Measurements from ENCODE around the gene GLRX5. TPM values are rescaled to one million over a fixed set of nuclear protein-coding genes. Genes with fewer than 3 reads are reported as not detected.
A peak's percentile ranks its signal among the peaks of the same experiment; 100 is the strongest.

Gene GLRX5
- total RNA-seq, 2 donors from 2014 or later: 35.5 to 36.1 TPM

DNA sequence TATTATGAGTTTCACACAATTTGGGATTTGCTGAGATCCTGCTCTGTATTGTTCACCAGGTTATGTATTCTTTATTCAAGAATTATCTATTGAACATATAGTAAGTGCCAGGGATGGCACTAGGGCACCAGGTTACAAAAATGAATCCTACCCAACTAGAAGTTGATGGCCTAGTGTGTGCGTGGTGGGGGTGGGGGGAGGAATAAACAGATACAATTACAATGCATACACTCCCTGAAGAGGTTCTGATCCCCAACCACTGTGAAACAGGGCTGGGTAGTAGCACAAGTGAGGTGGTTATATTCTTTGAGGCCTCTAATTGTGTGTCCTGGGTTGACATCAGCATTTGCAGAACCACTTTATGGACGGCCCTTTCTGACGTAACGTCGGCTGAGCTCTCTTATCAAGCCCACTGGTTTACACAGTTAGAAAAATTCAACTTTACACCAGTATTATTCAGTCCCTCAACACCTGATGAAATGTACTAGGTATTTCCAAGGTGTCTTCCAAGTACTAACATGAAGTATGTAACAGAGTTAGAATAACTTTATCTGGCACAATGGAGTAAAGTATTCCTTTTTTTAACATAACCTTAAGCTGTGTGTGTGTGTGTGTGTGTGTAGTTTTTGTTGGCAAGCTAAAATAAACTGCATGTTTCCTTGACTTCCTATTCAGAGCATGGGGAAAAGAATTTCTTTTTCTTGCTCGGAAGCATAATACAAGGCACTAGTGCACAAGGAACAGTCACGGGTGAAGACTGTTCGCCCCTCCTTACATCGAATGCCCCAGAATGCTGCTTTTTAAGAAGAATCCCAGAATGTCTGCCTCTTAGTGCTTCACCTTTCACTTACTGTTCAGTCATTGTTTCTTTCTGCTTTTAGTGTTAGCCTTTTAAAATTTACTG lies 8.1 kb upstream of the GLRX5 start:
- peaks cover 57 to 74% of the 10 kb centered on the region in 2 donors for H3K4me1 Mint-ChIP-seq (ENCODE audit: low read depth in 2 of 2)
- H3K4me3 Mint-ChIP-seq: peak overlapping the region; percentile 62
- H3K9me3 Mint-ChIP-seq: no peaks in the 10 kb centered on the region

DNA sequence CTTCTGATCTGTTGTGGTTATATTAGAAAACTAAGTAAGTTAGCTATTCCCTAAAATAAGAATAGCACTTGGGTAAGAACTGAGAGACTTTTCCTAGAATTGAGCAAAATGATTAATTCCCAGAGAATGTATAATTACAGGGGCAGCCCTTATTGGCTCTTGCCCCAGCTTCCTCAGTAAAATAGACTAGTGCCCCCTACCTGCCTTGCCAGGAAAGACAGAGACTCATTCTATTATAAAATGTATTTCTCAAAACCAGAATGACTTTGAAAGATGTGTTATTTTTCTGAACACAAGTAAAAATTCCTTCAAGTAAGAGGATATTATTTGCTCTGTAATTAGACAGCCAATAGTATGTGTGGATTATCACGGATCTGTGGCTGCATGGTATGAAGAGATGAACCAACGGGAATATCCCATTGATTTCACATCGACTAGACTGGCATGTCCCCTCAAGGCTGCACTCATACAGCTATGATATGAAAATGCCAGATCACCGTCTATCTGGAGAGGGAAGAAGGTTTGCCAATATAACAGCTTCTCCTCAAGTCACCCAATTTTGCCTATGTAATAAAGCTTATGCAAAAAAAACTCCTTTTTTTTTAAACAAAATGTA lies 7.4 kb upstream of the GLRX5 start:
- peaks cover 10% of the 10 kb centered on the region for H3K36me3 Mint-ChIP-seq
- ATAC-seq (peak in 1 of 2 donors; percentile 54), DNase-seq (ENCODE audit: low spot score) (no peak)
- H3K9me3 Mint-ChIP-seq: no peaks in the 10 kb centered on the region
- peaks cover 56 to 74% of the 10 kb centered on the region in 2 donors for H3K4me1 Mint-ChIP-seq (ENCODE audit: low read depth in 2 of 2)
- H3K27me3 Mint-ChIP-seq: no peaks in the 10 kb centered on the region
- H3K4me3 Mint-ChIP-seq: peak overlapping the region; percentile 62
- H3K27ac Mint-ChIP-seq: peak overlapping the region; percentile 66 to 94

More for the DNA sequence above, 8.1 kb upstream of the GLRX5 start:
- Mint-ChIP-seq H3K27me3 (no peaks in the 10 kb centered on the region), H3K36me3 (peaks cover 2% of the 10 kb centered on the region), H3K27ac (peak overlapping the region; percentile 94 to 95)
- DNase-seq (ENCODE audit: low spot score) (no peak), ATAC-seq (no peak)

DNA sequence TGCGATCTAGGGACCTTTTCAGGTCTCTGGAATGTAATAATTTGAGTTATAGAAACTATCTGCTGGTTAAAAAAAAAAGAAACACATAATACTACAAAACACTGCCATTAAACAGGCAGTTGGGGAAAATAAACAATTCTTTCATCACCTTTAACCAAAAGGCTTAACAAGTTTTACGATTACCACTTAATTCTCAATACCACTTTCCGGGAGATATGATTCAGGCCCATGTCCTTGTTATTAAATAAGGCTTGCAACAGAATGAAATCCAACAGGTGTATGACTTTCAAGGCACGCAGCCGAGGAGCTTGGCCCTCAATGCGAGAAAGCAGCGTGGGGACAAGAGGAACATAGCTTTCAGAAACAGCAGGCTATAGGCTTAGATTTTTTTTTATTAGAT lies 5.6 kb upstream of the GLRX5 start:
- H3K4me1 Mint-ChIP-seq (ENCODE audit: low read depth in 2 of 2): peaks cover 47 to 71% of the 10 kb centered on the region in 2 donors
- peak overlapping the region; percentile 26 to 41 for H3K27ac Mint-ChIP-seq
- ATAC-seq (no peak), DNase-seq (ENCODE audit: low spot score) (no peak)
- no peaks in the 10 kb centered on the region for H3K27me3 Mint-ChIP-seq
- H3K9me3 Mint-ChIP-seq: no peaks in the 10 kb centered on the region
- H3K4me3 Mint-ChIP-seq: no peak overlapping the region
- peaks cover 14% of the 10 kb centered on the region for H3K36me3 Mint-ChIP-seq

DNA sequence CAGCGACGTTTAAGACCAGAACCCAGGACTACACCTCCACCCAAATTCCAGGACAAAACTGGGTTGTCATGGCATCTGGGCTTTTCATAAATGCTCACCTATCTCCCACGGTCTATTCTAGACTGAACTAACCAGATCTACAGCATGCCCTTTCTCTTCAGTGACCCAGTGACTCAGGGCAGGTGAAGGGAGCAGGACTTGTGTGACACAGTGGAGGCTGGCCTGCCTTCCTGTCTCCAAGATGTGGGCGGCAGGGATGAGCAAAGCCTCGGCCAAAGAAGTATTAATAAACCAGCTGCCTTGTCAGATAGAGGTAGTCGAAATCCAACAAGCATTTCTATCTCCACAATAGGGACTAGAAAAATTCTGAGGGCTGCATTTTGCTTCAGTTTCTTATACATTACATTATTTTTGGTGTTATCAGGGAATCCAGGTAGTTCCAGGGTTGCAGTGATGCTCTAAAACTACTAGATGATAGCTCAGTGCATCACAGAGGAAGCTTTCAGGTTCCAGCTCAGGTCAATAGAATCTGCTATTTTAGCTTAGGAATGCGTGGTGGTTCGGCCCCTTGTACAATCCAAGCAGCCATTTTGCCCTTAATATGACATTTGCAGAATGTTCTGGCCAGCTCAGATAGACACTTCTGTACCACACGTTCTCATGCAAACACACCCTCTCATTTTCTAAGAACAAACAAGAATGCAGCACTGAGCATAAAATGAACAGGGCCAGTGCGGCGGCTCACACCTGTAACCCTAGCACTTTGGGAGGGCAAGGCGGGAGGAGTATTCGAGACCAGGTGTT lies 4.2 kb upstream of the GLRX5 start:
- DNase-seq (ENCODE audit: low spot score): no peak
- H3K27me3 Mint-ChIP-seq: no peaks in the 10 kb centered on the region
- peak overlapping the region in 1 of 2 donors; percentile 53 for H3K27ac Mint-ChIP-seq
- peaks cover 37 to 61% of the 10 kb centered on the region in 2 donors for H3K4me1 Mint-ChIP-seq (ENCODE audit: low read depth in 2 of 2)
- no peak overlapping the region for H3K4me3 Mint-ChIP-seq
- peaks cover 14% of the 10 kb centered on the region for H3K36me3 Mint-ChIP-seq
- no peaks in the 10 kb centered on the region for H3K9me3 Mint-ChIP-seq
- no peak for ATAC-seq

DNA sequence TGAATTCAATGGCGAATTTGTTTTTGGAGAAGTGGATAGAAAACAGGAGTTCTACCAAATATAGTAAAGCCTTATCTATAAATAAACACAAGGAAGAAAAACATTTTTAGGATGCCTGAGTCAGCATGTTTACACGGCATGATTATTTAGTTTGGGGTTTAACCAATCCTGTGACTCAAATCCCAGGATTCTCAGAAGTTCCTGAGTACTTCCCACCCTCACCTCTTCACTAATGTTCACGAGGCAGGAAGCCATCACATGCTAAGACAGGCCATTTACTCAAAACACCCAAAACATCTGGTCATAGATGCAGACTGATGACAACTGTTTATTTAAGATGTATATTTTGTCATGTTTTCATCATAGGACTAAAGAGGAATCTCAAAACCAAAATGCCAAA lies 3.4 kb upstream of the GLRX5 start:
- ATAC-seq (no peak), DNase-seq (ENCODE audit: low spot score) (no peak)
- Mint-ChIP-seq H3K9me3 (no peaks in the 10 kb centered on the region), H3K4me1 (ENCODE audit: low read depth in 2 of 2) (peaks cover 37 to 61% of the 10 kb centered on the region in 2 donors), H3K27me3 (no peaks in the 10 kb centered on the region), H3K27ac (peak overlapping the region in 1 of 2 donors; percentile 86), H3K4me3 (peak overlapping the region; percentile 94), H3K36me3 (peaks cover 14% of the 10 kb centered on the region)

DNA sequence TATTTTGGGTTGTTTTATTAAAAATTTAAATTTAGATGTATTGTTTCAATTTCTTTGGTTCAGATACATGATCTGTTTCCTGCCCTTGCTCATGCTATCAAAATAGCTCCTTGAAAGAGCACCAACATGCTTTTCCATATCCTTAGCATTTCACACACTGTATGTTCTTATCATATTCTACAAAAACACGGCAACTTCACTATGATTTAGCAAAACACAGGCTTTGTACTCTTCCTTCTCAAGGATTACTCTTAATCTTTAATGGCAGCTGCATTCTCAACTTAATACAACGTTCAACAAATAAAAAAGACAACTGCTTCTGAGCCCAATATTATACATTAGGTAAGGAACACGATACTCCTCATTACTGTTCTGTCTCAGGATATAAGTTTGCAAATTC lies 2.9 kb upstream of the GLRX5 start:
- Mint-ChIP-seq H3K27ac (peak overlapping the region; percentile 55 to 86), H3K36me3 (peaks cover 14% of the 10 kb centered on the region), H3K4me3 (peak overlapping the region; percentile 94), H3K27me3 (no peaks in the 10 kb centered on the region), H3K4me1 (ENCODE audit: low read depth in 2 of 2) (peaks cover 42 to 64% of the 10 kb centered on the region in 2 donors), H3K9me3 (no peaks in the 10 kb centered on the region)
- no peak for DNase-seq (ENCODE audit: low spot score)
- no peak for ATAC-seq

DNA sequence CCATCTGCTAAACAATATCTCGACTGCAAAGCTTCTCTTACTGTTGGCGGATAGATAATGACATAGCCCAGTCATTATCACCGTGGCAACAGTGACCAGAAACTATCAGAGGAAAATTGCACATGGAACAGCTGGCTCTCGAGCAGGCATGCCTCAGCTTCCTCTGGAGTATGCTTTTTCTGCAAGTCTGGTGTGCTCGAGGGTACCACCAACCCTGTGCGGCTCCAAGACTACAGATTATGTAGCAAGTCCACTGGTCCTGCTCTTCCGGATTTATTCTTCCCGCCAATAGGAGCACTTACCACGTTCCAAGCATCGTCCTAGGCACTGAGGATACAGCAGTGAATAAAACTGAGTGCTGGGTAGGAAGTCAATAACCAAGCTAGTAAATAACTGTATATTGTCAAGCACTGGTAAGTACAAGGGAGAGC lies 1.4 kb upstream of the GLRX5 start:
- H3K27me3 Mint-ChIP-seq: no peaks in the 10 kb centered on the region
- peaks cover 45 to 67% of the 10 kb centered on the region in 2 donors for H3K4me1 Mint-ChIP-seq (ENCODE audit: low read depth in 2 of 2)
- H3K36me3 Mint-ChIP-seq: peaks cover 14% of the 10 kb centered on the region

DNA sequence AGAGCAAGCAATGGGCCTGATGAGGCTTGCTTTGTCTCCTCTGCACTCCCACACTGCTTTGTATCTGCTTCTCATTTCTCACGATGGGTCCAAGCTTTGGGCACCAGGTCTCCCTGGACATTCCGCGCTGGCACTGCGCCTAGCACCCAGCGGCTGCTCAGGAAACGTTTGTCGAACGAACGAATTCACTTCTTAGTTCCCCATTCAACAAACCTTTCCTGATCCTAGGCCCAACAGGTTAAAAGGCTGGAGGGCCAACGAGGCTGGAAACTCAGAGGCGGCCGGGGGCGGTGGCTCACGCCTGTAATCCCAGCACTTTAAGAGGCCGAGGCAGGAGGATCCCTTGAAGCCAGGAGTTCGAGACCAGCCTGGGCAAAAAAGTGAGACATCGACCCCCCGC lies 1.0 kb upstream of the GLRX5 start:
- peak overlapping the region; percentile 94 for H3K4me3 Mint-ChIP-seq

More for the DNA sequence above, 1.4 kb upstream of the GLRX5 start:
- no peaks in the 10 kb centered on the region for H3K9me3 Mint-ChIP-seq
- DNase-seq (ENCODE audit: low spot score): no peak
- H3K27ac Mint-ChIP-seq: peak overlapping the region; percentile 86 to 95
- H3K4me3 Mint-ChIP-seq: peak overlapping the region; percentile 94
- no peak for ATAC-seq

DNA sequence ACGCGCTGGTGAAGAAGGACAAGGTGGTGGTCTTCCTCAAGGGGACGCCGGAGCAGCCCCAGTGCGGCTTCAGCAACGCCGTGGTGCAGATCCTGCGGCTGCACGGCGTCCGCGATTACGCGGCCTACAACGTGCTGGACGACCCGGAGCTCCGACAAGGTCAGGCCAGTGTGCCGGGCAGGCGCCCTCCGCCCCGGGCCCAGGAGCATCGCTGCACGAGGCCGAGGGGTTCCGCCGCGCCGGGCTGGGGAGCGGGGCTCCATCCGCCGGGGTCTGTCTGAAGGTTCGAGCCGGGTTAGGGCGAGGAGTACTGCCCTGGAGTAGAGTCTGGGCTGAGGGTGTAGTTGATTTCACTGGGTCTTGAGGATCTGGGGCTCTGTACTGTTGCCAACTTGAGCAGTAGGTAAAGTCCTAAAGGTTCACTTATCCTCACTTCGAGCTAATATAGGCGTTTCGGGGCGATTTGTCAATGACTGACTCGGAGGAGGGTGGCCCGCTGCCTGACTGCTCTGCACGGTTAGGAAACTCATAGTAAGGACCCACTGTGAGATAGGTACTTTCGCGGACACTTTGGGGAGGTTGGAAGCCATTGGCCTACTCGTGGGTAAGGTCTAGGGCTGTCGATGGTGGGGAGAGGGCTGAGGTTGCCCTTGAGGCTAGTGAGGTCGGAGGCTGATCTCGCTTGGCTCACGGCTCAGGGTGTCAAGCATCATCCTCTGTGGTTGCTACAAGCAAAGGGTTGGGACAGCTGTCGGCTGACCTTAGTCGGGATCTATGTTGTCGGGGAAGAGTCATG lies 574 bp downstream of the GLRX5 start:
- H3K4me3 Mint-ChIP-seq: peak overlapping the region; percentile 94
- no peaks in the 10 kb centered on the region for H3K27me3 Mint-ChIP-seq
- peak overlapping the region; percentile 95 for H3K27ac Mint-ChIP-seq
- no peak for DNase-seq (ENCODE audit: low spot score)
- H3K36me3 Mint-ChIP-seq: peaks cover 14% of the 10 kb centered on the region
- peaks cover 50 to 70% of the 10 kb centered on the region in 2 donors for H3K4me1 Mint-ChIP-seq (ENCODE audit: low read depth in 2 of 2)
- peak in 1 of 2 donors; percentile 3 for ATAC-seq
- no peaks in the 10 kb centered on the region for H3K9me3 Mint-ChIP-seq

More for the DNA sequence above, 1.0 kb upstream of the GLRX5 start:
- Mint-ChIP-seq H3K27me3 (no peaks in the 10 kb centered on the region), H3K27ac (peak overlapping the region; percentile 86 to 95), H3K36me3 (peaks cover 14% of the 10 kb centered on the region), H3K9me3 (no peaks in the 10 kb centered on the region), H3K4me1 (ENCODE audit: low read depth in 2 of 2) (peaks cover 46 to 70% of the 10 kb centered on the region in 2 donors)
- ATAC-seq: no peak
- DNase-seq (ENCODE audit: low spot score): no peak

DNA sequence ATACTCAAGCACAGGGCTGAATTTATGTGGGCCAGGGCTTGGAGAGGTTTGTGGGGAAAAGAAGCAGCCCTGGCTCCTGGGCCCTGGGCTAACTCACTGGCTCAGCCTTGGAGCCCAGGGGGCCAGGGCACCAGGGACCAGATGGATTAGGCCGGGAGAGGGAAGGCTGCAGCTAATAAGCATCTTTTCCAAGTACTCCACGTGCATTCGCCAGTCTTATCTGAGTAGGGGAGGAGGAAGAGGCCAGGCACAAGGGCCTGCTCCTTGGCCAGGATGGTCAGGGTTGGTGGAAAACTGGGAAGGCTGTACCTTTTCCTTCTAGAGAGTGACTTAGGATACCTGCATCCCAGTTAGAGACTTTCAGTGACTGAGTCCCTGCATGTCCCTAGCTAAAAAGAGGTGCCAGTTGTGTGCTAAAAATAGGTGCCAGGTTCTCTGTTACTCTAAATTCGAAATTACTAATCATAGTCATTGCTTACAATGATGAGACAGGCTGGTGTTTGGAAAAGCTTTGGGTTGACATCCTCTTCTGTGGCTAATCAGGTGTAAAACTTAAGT lies 1.3 kb downstream of the GLRX5 start:
- ATAC-seq: no peak
- Mint-ChIP-seq H3K4me1 (ENCODE audit: low read depth in 2 of 2) (peaks cover 46 to 63% of the 10 kb centered on the region in 2 donors), H3K27me3 (no peaks in the 10 kb centered on the region), H3K4me3 (peak overlapping the region; percentile 94), H3K27ac (peak overlapping the region; percentile 63 to 95), H3K36me3 (peaks cover 14% of the 10 kb centered on the region), H3K9me3 (no peaks in the 10 kb centered on the region)
- no peak for DNase-seq (ENCODE audit: low spot score)

DNA sequence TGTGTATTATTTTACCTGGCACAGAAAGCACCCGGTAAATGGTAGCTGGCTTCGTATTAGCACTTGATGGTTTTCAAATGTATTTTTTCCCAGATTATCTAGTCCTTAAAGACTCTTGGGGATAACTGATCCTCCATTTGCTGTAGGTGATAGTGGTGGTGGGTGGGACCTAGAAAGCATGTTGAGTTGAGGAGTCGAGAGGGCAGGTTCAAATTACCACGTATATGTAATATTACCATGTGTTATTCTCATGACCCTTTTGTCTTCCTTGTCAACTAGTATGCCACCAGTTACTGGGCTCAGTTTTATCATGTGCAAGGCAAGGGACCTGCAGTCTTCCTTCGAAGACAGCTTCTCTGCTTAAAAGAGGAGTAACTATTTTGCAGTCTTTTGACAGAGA lies 1.8 kb downstream of the GLRX5 start:
- ATAC-seq: no peak
- Mint-ChIP-seq H3K36me3 (peaks cover 12% of the 10 kb centered on the region), H3K4me3 (peak overlapping the region; percentile 94), H3K27ac (no peak overlapping the region), H3K4me1 (ENCODE audit: low read depth in 2 of 2) (peaks cover 46 to 57% of the 10 kb centered on the region in 2 donors), H3K9me3 (no peaks in the 10 kb centered on the region), H3K27me3 (no peaks in the 10 kb centered on the region)
- DNase-seq (ENCODE audit: low spot score): no peak

DNA sequence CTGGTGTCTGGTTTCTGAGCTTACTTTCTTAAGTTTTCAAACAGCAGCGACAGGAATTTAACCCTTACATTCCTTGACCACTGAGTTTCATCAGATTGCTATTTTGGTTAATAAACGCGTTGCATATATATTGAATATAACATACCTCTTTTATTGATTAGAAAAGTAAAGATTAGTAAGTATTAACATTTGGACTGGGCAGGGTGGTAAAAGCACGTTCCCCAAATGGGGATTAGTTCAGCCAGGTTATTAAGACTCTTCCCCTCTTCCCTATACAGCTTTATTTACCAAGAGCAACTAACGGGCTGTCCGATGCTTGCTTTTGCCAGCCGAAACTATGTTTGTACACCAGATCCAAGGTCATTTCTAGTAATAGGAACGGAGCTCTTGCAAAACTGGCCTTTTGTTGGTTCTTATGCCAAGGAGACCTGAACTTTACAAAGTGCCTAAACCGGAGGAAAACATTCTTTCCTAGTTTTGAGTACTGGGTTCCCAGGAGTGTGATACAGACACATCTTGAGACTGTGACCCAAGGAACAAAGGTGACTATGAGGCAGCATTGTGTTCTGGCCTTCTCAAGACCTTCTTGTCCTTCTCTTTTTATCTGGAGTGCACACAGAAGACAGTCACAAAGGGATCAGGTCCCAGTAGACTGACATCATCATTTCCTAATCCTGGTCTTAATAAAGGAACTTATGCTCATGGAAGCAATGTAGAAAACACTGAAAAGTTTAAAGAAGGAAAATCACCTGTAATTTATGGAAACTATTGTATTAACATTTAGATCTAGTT lies 2.6 kb downstream of the GLRX5 start:
- H3K36me3 Mint-ChIP-seq: peaks cover 4% of the 10 kb centered on the region
- peaks cover 40 to 49% of the 10 kb centered on the region in 2 donors for H3K4me1 Mint-ChIP-seq (ENCODE audit: low read depth in 2 of 2)
- H3K27me3 Mint-ChIP-seq: no peaks in the 10 kb centered on the region
- peak overlapping the region; percentile 94 for H3K4me3 Mint-ChIP-seq
- no peaks in the 10 kb centered on the region for H3K9me3 Mint-ChIP-seq
- ATAC-seq (no peak), DNase-seq (ENCODE audit: low spot score) (no peak)
- no peak overlapping the region for H3K27ac Mint-ChIP-seq

All from natural killer cell treated with Interleukin-12 subunit alpha and Interleukin-12 subunit beta and Interleukin-15 and Interleukin-18, amount 100 ng/mL, for 72 hours (primary cell).